Measurements from ENCODE around the gene NF1.

The NF1 gene

DNA sequence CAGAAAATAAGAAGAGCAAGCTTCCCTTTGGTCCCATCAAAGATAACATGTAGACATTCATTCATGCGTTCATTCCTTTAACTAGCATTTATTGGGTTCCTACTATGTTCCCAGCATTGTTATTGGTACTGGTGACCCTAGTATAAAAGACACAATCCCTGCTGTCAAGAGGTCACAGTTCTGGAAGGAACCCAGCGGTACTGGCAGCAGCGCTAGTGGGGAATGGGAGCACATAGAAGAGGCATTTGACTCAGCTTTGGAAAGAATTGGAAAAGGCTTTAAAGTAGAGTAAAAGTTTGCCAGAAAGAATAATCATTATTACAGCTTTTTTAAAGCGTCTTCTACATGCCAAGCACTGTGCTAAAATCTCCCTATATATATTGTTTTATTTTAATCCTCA, 41.7 kb upstream of the NF1 start:
- TF ChIP-seq EZH2 (optimal IDR thresholded peaks at IDR 0.05; ENCODE audit: low read depth, low read length) (no peak), EZH2phosphoT487 (IDR thresholded peaks at IDR 0.05; ENCODE audit: low read length) (no peak)
- TF ChIP-seq, protein P1, sequence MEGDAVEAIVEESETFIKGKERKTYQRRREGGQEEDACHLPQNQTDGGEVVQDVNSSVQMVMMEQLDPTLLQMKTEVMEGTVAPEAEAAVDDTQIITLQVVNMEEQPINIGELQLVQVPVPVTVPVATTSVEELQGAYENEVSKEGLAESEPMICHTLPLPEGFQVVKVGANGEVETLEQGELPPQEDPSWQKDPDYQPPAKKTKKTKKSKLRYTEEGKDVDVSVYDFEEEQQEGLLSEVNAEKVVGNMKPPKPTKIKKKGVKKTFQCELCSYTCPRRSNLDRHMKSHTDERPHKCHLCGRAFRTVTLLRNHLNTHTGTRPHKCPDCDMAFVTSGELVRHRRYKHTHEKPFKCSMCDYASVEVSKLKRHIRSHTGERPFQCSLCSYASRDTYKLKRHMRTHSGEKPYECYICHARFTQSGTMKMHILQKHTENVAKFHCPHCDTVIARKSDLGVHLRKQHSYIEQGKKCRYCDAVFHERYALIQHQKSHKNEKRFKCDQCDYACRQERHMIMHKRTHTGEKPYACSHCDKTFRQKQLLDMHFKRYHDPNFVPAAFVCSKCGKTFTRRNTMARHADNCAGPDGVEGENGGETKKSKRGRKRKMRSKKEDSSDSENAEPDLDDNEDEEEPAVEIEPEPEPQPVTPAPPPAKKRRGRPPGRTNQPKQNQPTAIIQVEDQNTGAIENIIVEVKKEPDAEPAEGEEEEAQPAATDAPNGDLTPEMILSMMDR (IDR thresholded peaks at IDR 0.05; ENCODE audit: low read length): no peak
- H3K27me3 ChIP-seq (replicated peaks; ENCODE audit: insufficient read depth, low read length): no peaks in the 10 kb centered on the region
- H3K4me2 ChIP-seq (ENCODE audit: low read depth, low read length): no peak overlapping the region
- H3K9me3 ChIP-seq (replicated peaks; ENCODE audit: insufficient read depth, low read length): no peaks in the 10 kb centered on the region
- H3K36me3 ChIP-seq (replicated peaks; ENCODE audit: insufficient read depth, low read length): no peaks in the 10 kb centered on the region
- no peak overlapping the region for H3K4me3 ChIP-seq (ENCODE audit: low read length)
- no peaks in the 10 kb centered on the region for H4K20me1 ChIP-seq (ENCODE audit: insufficient read depth, low read length)
- H3K4me1 ChIP-seq (ENCODE audit: low read length): no peaks in the 10 kb centered on the region
- H3K27ac ChIP-seq (ENCODE audit: low read length): no peak overlapping the region
- no peaks in the 10 kb centered on the region for H3K9me2 ChIP-seq (replicated peaks; ENCODE audit: insufficient read depth, low read length)
- H3K9ac ChIP-seq (ENCODE audit: low read length): no peak overlapping the region
- DNase-seq: no peak
- H3K79me2 ChIP-seq (ENCODE audit: low read length): no peaks in the 10 kb centered on the region
- H3F3A ChIP-seq (ENCODE audit: insufficient read depth, low read length): no peaks in the 10 kb centered on the region
- no peak overlapping the region for H2AFZ ChIP-seq (ENCODE audit: low read length)

DNA sequence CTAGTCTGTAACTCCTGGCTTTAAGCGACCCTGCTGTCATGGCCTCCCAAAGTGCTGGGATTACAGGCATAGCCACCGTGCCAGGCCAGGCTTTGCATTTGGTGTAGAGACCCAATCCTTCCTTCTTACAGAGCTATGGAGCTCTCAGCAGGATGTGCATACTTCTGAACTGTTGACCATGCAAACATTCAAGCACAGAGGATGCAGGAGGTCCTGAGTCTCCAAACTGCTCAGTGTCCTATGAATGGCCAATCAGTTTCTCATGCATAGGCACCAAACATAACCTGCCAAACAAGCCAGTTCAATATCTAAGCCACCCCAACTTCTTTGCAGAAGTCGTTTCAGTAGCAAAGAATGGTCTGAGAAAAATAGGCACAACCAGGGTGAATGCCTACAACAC, 40.0 kb upstream of the NF1 start:
- H3K36me3 ChIP-seq (replicated peaks; ENCODE audit: insufficient read depth, low read length): no peaks in the 10 kb centered on the region
- no peaks in the 10 kb centered on the region for H3K9me2 ChIP-seq (replicated peaks; ENCODE audit: insufficient read depth, low read length)
- no peaks in the 10 kb centered on the region for H3K79me2 ChIP-seq (ENCODE audit: low read length)
- H3K4me2 ChIP-seq (ENCODE audit: low read depth, low read length): no peak overlapping the region
- H3K4me3 ChIP-seq (ENCODE audit: low read length): no peak overlapping the region
- H2AFZ ChIP-seq (ENCODE audit: low read length): no peak overlapping the region
- H3K27ac ChIP-seq (ENCODE audit: low read length): no peak overlapping the region
- H3F3A ChIP-seq (ENCODE audit: insufficient read depth, low read length): no peaks in the 10 kb centered on the region
- no peak for TF ChIP-seq EZH2 (optimal IDR thresholded peaks at IDR 0.05; ENCODE audit: low read depth, low read length)
- no peak overlapping the region for H3K9ac ChIP-seq (ENCODE audit: low read length)
- no peaks in the 10 kb centered on the region for H3K4me1 ChIP-seq (ENCODE audit: low read length)
- no peak for DNase-seq
- H4K20me1 ChIP-seq (ENCODE audit: insufficient read depth, low read length): no peaks in the 10 kb centered on the region
- no peaks in the 10 kb centered on the region for H3K9me3 ChIP-seq (replicated peaks; ENCODE audit: insufficient read depth, low read length)
- no peaks in the 10 kb centered on the region for H3K27me3 ChIP-seq (replicated peaks; ENCODE audit: insufficient read depth, low read length)

GRCh38 chr17:31058976-31059375, 35.8 kb upstream of the NF1 start:
- TF ChIP-seq EZH2phosphoT487 (IDR thresholded peaks at IDR 0.05; ENCODE audit: low read length) (no peak), EZH2 (optimal IDR thresholded peaks at IDR 0.05; ENCODE audit: low read depth, low read length) (no peak)
- TF ChIP-seq, protein P1 (IDR thresholded peaks at IDR 0.05; ENCODE audit: low read length): no peak
- DNase-seq: no peak

DNA sequence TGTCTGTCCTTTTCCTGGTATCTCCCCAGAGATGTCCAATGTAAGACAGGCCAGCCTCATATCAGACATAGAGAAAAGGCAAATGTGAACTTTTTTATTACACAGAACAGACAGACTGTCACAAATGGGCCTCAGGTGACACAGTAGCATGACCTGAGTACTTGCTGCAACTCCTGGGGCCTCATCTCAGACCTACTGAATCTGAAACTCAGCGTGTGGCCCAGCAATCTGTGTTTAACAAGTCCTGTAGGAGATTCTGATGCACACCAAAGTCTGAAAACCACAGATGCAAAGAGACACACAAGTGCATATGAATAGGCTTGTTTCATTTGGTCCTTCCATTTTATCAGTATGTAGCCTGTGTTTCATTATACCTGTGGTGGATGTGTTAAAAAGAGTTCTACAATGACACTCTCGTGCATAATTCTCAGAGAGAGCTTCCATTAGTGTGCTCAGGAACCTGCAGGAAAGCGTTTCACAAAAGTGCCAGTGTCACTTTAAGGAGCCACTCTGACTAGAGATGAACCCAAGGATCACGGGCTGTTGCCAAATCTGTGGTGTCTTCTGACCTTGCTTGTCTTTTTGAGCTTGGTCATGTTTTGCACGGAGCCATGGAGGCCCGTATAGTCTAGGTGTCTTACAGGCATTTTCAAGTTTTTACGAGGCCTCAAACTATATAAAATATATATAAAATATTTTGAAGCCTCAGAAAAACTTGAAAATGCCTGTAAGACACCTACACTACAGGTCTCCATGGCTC, 33.8 kb upstream of the NF1 start:
- Histone ChIP-seq H3K27ac (ENCODE audit: low read length) (peak overlapping the region; percentile 24; the same call in 1 of the 2 replicates), H2AFZ (ENCODE audit: low read length) (peak overlapping the region; percentile 30; the same call in 1 of the 2 replicates), H4K20me1 (ENCODE audit: insufficient read depth, low read length) (no peaks in the 10 kb centered on the region), H3K9ac (ENCODE audit: low read length) (no peak overlapping the region), H3K4me2 (ENCODE audit: low read depth, low read length) (peak overlapping the region; percentile 17), H3K4me3 (ENCODE audit: low read length) (no peak overlapping the region), H3K9me3 (replicated peaks; ENCODE audit: insufficient read depth, low read length) (no peaks in the 10 kb centered on the region), H3K9me2 (replicated peaks; ENCODE audit: insufficient read depth, low read length) (no peaks in the 10 kb centered on the region), H3K36me3 (replicated peaks; ENCODE audit: insufficient read depth, low read length) (no peaks in the 10 kb centered on the region), H3K27me3 (replicated peaks; ENCODE audit: insufficient read depth, low read length) (no peaks in the 10 kb centered on the region), H3K4me1 (ENCODE audit: low read length) (peaks cover 7% of the 10 kb centered on the region), H3K79me2 (ENCODE audit: low read length) (no peaks in the 10 kb centered on the region), H3F3A (ENCODE audit: insufficient read depth, low read length) (peaks cover 11% of the 10 kb centered on the region)
- DNase-seq: peak; percentile 82
- TF ChIP-seq, protein P1 (IDR thresholded peaks at IDR 0.05; ENCODE audit: low read length): no peak
- TF ChIP-seq EZH2phosphoT487 (IDR thresholded peaks at IDR 0.05; ENCODE audit: low read length) (no peak), EZH2 (optimal IDR thresholded peaks at IDR 0.05; ENCODE audit: low read depth, low read length) (no peak)

More at GRCh38 chr17:31058976-31059375, 35.8 kb upstream of the NF1 start:
- H3F3A ChIP-seq (ENCODE audit: insufficient read depth, low read length): peaks cover 11% of the 10 kb centered on the region
- H4K20me1 ChIP-seq (ENCODE audit: insufficient read depth, low read length): no peaks in the 10 kb centered on the region
- H2AFZ ChIP-seq (ENCODE audit: low read length): no peak overlapping the region
- H3K9ac ChIP-seq (ENCODE audit: low read length): no peak overlapping the region
- H3K4me1 ChIP-seq (ENCODE audit: low read length): peaks cover 7% of the 10 kb centered on the region
- no peak overlapping the region for H3K4me2 ChIP-seq (ENCODE audit: low read depth, low read length)
- no peaks in the 10 kb centered on the region for H3K9me2 ChIP-seq (replicated peaks; ENCODE audit: insufficient read depth, low read length)
- no peaks in the 10 kb centered on the region for H3K9me3 ChIP-seq (replicated peaks; ENCODE audit: insufficient read depth, low read length)
- no peaks in the 10 kb centered on the region for H3K79me2 ChIP-seq (ENCODE audit: low read length)
- H3K36me3 ChIP-seq (replicated peaks; ENCODE audit: insufficient read depth, low read length): no peaks in the 10 kb centered on the region
- H3K27ac ChIP-seq (ENCODE audit: low read length): no peak overlapping the region
- H3K4me3 ChIP-seq (ENCODE audit: low read length): no peak overlapping the region
- no peaks in the 10 kb centered on the region for H3K27me3 ChIP-seq (replicated peaks; ENCODE audit: insufficient read depth, low read length)
